ENCODE data around the gene GLIS1.
A peak's percentile ranks its signal among the peaks of the same experiment; 100 is the strongest.
"Not testable (repeated sequence)": the region's sequence is repeated elsewhere in the genome, so short reads cannot be mapped to it uniquely, and the experiment has no call there.

GLIS1 gene

GRCh38 chr1:53763461-53763860 is 24.5 kb upstream of the GLIS1 start:
- Histone ChIP-seq H3K27ac (ENCODE audit: low read depth, low read length) (no peak overlapping the region), H3K79me2 (ENCODE audit: control insufficient read depth, low read length) (no peaks in the 10 kb centered on the region), H3K27me3 (ENCODE audit: control insufficient read depth, low read length) (no peaks in the 10 kb centered on the region), H3K4me3 (ENCODE audit: low read length) (no peak overlapping the region), H3K4me2 (ENCODE audit: low read length) (no peak overlapping the region), H3F3A (ENCODE audit: control insufficient read depth, insufficient read depth) (peaks cover 31% of the 10 kb centered on the region), H3K4me1 (ENCODE audit: control insufficient read depth, low read length) (peaks cover 2% of the 10 kb centered on the region; the same call in 1 of the 2 replicates), H3K36me3 (ENCODE audit: control insufficient read depth, low read length) (peaks cover 34% of the 10 kb centered on the region), H3K9me2 (replicated peaks; ENCODE audit: control insufficient read depth, low read length) (no peaks in the 10 kb centered on the region), H3K9me3 (ENCODE audit: control insufficient read depth, insufficient read depth, low read length) (no peaks in the 10 kb centered on the region), H4K20me1 (ENCODE audit: control insufficient read depth, insufficient read depth, low read depth, low read length) (peaks cover 10% of the 10 kb centered on the region; the same call in 1 of the 2 replicates)
- TF ChIP-seq EZH2phosphoT487 (IDR thresholded peaks at IDR 0.05; ENCODE audit: borderline replicate concordance, low read length) (no peak), CTCF (IDR thresholded peaks at IDR 0.05; ENCODE audit: low read depth, low read length, poor library complexity, severe bottlenecking) (peak; percentile 9)

- H3K36me3 ChIP-seq (ENCODE audit: control insufficient read depth, low read length); H3K4me3 ChIP-seq (ENCODE audit: low read length); H3K9me3 ChIP-seq (ENCODE audit: control insufficient read depth, insufficient read depth, low read length); H3K27me3 ChIP-seq (ENCODE audit: control insufficient read depth, low read length); H3K79me2 ChIP-seq (ENCODE audit: control insufficient read depth, low read length); H3K4me2 ChIP-seq (ENCODE audit: low read length); H3K9me2 ChIP-seq (replicated peaks; ENCODE audit: control insufficient read depth, low read length); H3K4me1 ChIP-seq (ENCODE audit: control insufficient read depth, low read length); H3K27ac ChIP-seq (ENCODE audit: low read depth, low read length): not testable (repeated sequence)
- H4K20me1 ChIP-seq (ENCODE audit: control insufficient read depth, insufficient read depth, low read depth, low read length) = peaks cover 10% of the 10 kb centered on the region; the same call in 1 of the 2 replicates
- H3F3A ChIP-seq (ENCODE audit: control insufficient read depth, insufficient read depth) = peaks cover 20% of the 10 kb centered on the region
These were observed 21.5 kb upstream of the GLIS1 start for GRCh38 chr1:53760497-53760896.

GRCh38 chr1:53755874-53756273 is 16.9 kb upstream of the GLIS1 start:
- Histone ChIP-seq H3K27ac (ENCODE audit: low read depth, low read length) (no peak overlapping the region), H3K9me2 (replicated peaks; ENCODE audit: control insufficient read depth, low read length) (no peaks in the 10 kb centered on the region), H3K79me2 (ENCODE audit: control insufficient read depth, low read length) (no peaks in the 10 kb centered on the region), H3K4me1 (ENCODE audit: control insufficient read depth, low read length) (no peaks in the 10 kb centered on the region), H3K36me3 (ENCODE audit: control insufficient read depth, low read length) (no peaks in the 10 kb centered on the region), H3K4me3 (ENCODE audit: low read length) (no peak overlapping the region), H4K20me1 (ENCODE audit: control insufficient read depth, insufficient read depth, low read depth, low read length) (no peaks in the 10 kb centered on the region; the same call in 1 of the 2 replicates), H3K27me3 (ENCODE audit: control insufficient read depth, low read length) (no peaks in the 10 kb centered on the region), H3K4me2 (ENCODE audit: low read length) (no peak overlapping the region), H3K9me3 (ENCODE audit: control insufficient read depth, insufficient read depth, low read length) (no peaks in the 10 kb centered on the region), H3F3A (ENCODE audit: control insufficient read depth, insufficient read depth) (no peaks in the 10 kb centered on the region)
- TF ChIP-seq EZH2phosphoT487 (IDR thresholded peaks at IDR 0.05; ENCODE audit: borderline replicate concordance, low read length) (no peak), CTCF (IDR thresholded peaks at IDR 0.05; ENCODE audit: low read depth, low read length, poor library complexity, severe bottlenecking) (no peak)

- H3K36me3 ChIP-seq (ENCODE audit: control insufficient read depth, low read length) = no peaks in the 10 kb centered on the region
These were observed 15.7 kb upstream of the GLIS1 start for GRCh38 chr1:53754484-53755312.

More at GRCh38 chr1:53754484-53755312, 15.7 kb upstream of the GLIS1 start:
- H3K4me3 ChIP-seq (ENCODE audit: low read length) = no peak overlapping the region
- no peak overlapping the region for H3K4me2 ChIP-seq (ENCODE audit: low read length)
- H3K9me3 ChIP-seq (ENCODE audit: control insufficient read depth, insufficient read depth, low read length) = no peaks in the 10 kb centered on the region
- peaks cover 3% of the 10 kb centered on the region; the same call in 1 of the 2 replicates for H3K27me3 ChIP-seq (ENCODE audit: control insufficient read depth, low read length)
- no peaks in the 10 kb centered on the region for H3K79me2 ChIP-seq (ENCODE audit: control insufficient read depth, low read length)
- no peaks in the 10 kb centered on the region for H3K9me2 ChIP-seq (replicated peaks; ENCODE audit: control insufficient read depth, low read length)
- H3K4me1 ChIP-seq (ENCODE audit: control insufficient read depth, low read length) = no peaks in the 10 kb centered on the region
- no peak overlapping the region for H3K27ac ChIP-seq (ENCODE audit: low read depth, low read length)
- TF ChIP-seq CTCF (IDR thresholded peaks at IDR 0.05; ENCODE audit: low read depth, low read length, poor library complexity, severe bottlenecking) = peak; percentile 76
- TF ChIP-seq EZH2phosphoT487 (IDR thresholded peaks at IDR 0.05; ENCODE audit: borderline replicate concordance, low read length) = no peak
- H4K20me1 ChIP-seq (ENCODE audit: control insufficient read depth, insufficient read depth, low read depth, low read length) = no peaks in the 10 kb centered on the region; the same call in 1 of the 2 replicates
- no peaks in the 10 kb centered on the region for H3F3A ChIP-seq (ENCODE audit: control insufficient read depth, insufficient read depth)

Measured in DOHH2 (cell line).